ENCODE results near the gene MROH2A. TPM values are rescaled to one million over a fixed set of nuclear protein-coding genes. Genes with fewer than 3 reads are reported as not detected.

MROH2A gene
- total and polyA plus RNA-seq, 4 donors: 0.08 to 0.28 (median 0.09) TPM; not detected in 1

GRCh38 chr2:233828546-233829192 is 50.5 kb downstream of the MROH2A start:
- WGBS: 90% methylated on average over 24 of the region's 24 CpGs
- DNase-seq (ENCODE audit: low spot score): no peak

More at GRCh38 chr2:233828546-233829192, 50.5 kb downstream of the MROH2A start:
- Histone ChIP-seq H3K27me3 (ENCODE audit: control insufficient read depth in 4 of 4, insufficient read depth in 4 of 4, low read length in 3 of 4) (no peaks in the 10 kb centered on the region), H3K9me3 (ENCODE audit: control insufficient read depth in 4 of 4, low read length in 3 of 4) (no peaks in the 10 kb centered on the region), H3K4me3 (ENCODE audit: low read depth in 1 of 3, low read length in 3 of 3) (no peak overlapping the region), H3K9ac (ENCODE audit: low read depth in 1 of 2, low read length in 2 of 2) (no peak overlapping the region), H3K36me3 (ENCODE audit: control insufficient read depth in 4 of 4, insufficient read depth in 3 of 4, low read depth in 1 of 4, low read length in 3 of 4) (no peaks in the 10 kb centered on the region), H3K4me1 (ENCODE audit: control insufficient read depth in 4 of 4, insufficient read depth in 4 of 4, low read length in 3 of 4) (peaks cover 0 to 9% (median 4%) of the 10 kb centered on the region in 4 donors), H3K27ac (ENCODE audit: low read depth in 1 of 2, low read length in 2 of 2) (no peak overlapping the region)
- no peak for TF ChIP-seq GABPA (IDR thresholded peaks at IDR 0.05 in 1 of 2, conservative IDR thresholded peaks at IDR 0.05 in 1 of 2)
- no peak for TF ChIP-seq RXRA (IDR thresholded peaks at IDR 0.05)
- TF ChIP-seq SP1 (IDR thresholded peaks at IDR 0.05): no peak
- TF ChIP-seq EGR1 (IDR thresholded peaks at IDR 0.05; ENCODE audit: low read depth in 2 of 2): no peak
- TF ChIP-seq RAD21 (IDR thresholded peaks at IDR 0.05): no peak
- no peak for TF ChIP-seq FOXA2 (IDR thresholded peaks at IDR 0.05)
- no peak for TF ChIP-seq HNF4A (conservative IDR thresholded peaks at IDR 0.05)
- TF ChIP-seq ATF3 (IDR thresholded peaks at IDR 0.05): no peak
- no peak for TF ChIP-seq JUND (IDR thresholded peaks at IDR 0.05)
- TF ChIP-seq FOXA1 (IDR thresholded peaks at IDR 0.05): no peak
- TF ChIP-seq HNF4G (IDR thresholded peaks at IDR 0.05): no peak
- TF ChIP-seq NR2F2 (IDR thresholded peaks at IDR 0.05): no peak
- TF ChIP-seq MAX (IDR thresholded peaks at IDR 0.05): no peak
- no peak for TF ChIP-seq YY1 (IDR thresholded peaks at IDR 0.05)
- TF ChIP-seq REST (IDR thresholded peaks at IDR 0.05): no peak
- no peak for TF ChIP-seq ZBTB33 (IDR thresholded peaks at IDR 0.05)
- TF ChIP-seq CTCF (IDR thresholded peaks at IDR 0.05; ENCODE audit: low read depth, low read length, missing input control): no peak
